SK-N-SH treated with all-trans-retinoic acid at 6 μM for 48 hours (cell line): ENCODE results near the gene BUD23.
"Not testable (repeated sequence)": the region's sequence is repeated elsewhere in the genome, so short reads cannot be mapped to it uniquely, and the experiment has no call there.

Experiments used
- ATAC-seq: fragments of 200-7000 bp; cut with Tn5 transposase; 3 replicates; pipeline ENCODE4 v1.9.1; 2020; ENCODE audit warnings: mild to moderate bottlenecking, moderate library complexity
- ARNTL ChIP-seq: fragments of 450-650 bp; formaldehyde crosslinking; IDR thresholded peaks from 2 replicates; pipeline ENCODE4 v1.5.0; 2020; ENCODE audit warnings: low read depth, mild to moderate bottlenecking, moderate library complexity, borderline replicate concordance
- CSDC2 ChIP-seq: fragments of 250-450 bp; sonication (Bioruptor Pico); IDR thresholded peaks from 2 replicates; pipeline ENCODE4 v1.5.0; 2020; ENCODE audit warnings: mild to moderate bottlenecking, moderate library complexity
- CSRNP3 ChIP-seq: fragments of 250-450 bp; sonication (Bioruptor Pico); IDR thresholded peaks from 2 replicates; pipeline ENCODE4 v1.5.1; 2021; ENCODE audit warnings: mild to moderate bottlenecking, moderate library complexity
- GLIS3 ChIP-seq: fragments of 250-450 bp; sonication (Bioruptor Pico); IDR thresholded peaks from 2 replicates; pipeline ENCODE4 v1.5.0; 2020; ENCODE audit warnings: mild to moderate bottlenecking, moderate library complexity
- ISL1 ChIP-seq: fragments of 250-450 bp; sonication (Bioruptor Pico); IDR thresholded peaks from 2 replicates; pipeline ENCODE4 v2.1.2; 2022; ENCODE audit warnings: mild to moderate bottlenecking, moderate library complexity
- OSR1 ChIP-seq: fragments of 250-450 bp; sonication (Bioruptor Pico); IDR thresholded peaks from 2 replicates; pipeline ENCODE4 v1.8.0; 2022; ENCODE audit warnings: moderate library complexity, mild to moderate bottlenecking, inconsistent platforms
- RARB ChIP-seq: fragments of 250-450 bp; sonication (Bioruptor Pico); IDR thresholded peaks from 2 replicates; pipeline ENCODE4 v1.8.0; 2021; ENCODE audit warnings: mild to moderate bottlenecking, moderate library complexity
- SNAI2 ChIP-seq: fragments of 250-450 bp; sonication (Bioruptor Pico); IDR thresholded peaks from 2 replicates; pipeline ENCODE4 v1.5.0; 2020; ENCODE audit warnings: mild to moderate bottlenecking, moderate library complexity
- TCF4 ChIP-seq: fragments of 250-450 bp; sonication (Bioruptor Pico); IDR thresholded peaks from 2 replicates; pipeline ENCODE4 v1.8.0; 2021; ENCODE audit warnings: mild to moderate bottlenecking, moderate library complexity, borderline replicate concordance
- TOX ChIP-seq: fragments of 250-450 bp; sonication (Bioruptor Pico); IDR thresholded peaks from 2 replicates; pipeline ENCODE4 v1.8.0; 2021; ENCODE audit warnings: mild to moderate bottlenecking, moderate library complexity, borderline replicate concordance
- ZC3H10 ChIP-seq: fragments of 250-450 bp; sonication (Bioruptor Pico); IDR thresholded peaks from 2 replicates; pipeline ENCODE4 v1.5.1; 2021; ENCODE audit warnings: mild to moderate bottlenecking, moderate library complexity
- ZFP3 ChIP-seq: fragments of 250-450 bp; sonication (Bioruptor Pico); IDR thresholded peaks from 2 replicates; pipeline ENCODE4 v1.5.0; 2020; ENCODE audit warnings: mild to moderate bottlenecking, moderate library complexity
- ZNF565 ChIP-seq: fragments of 450-650 bp; formaldehyde crosslinking; conservative IDR thresholded peaks from 2 replicates; pipeline ENCODE4 v1.5.0; 2020; ENCODE audit warnings: low read depth, mild to moderate bottlenecking, moderate library complexity
- ZNF70 ChIP-seq: fragments of 450-650 bp; formaldehyde crosslinking; IDR thresholded peaks from 2 replicates; pipeline ENCODE4 v1.5.0; 2020; ENCODE audit warnings: mild to moderate bottlenecking, moderate library complexity
- ZNF8 ChIP-seq: fragments of 450-650 bp; formaldehyde crosslinking; IDR thresholded peaks from 2 replicates; pipeline ENCODE4 v1.5.0; 2020; ENCODE audit warnings: mild to moderate bottlenecking, moderate library complexity
- TF ChIP-seq, protein P1 (sequence below): fragments of 250-450 bp; sonication (Bioruptor Pico); IDR thresholded peaks from 2 replicates; pipeline ENCODE4 v1.8.0; 2021; ENCODE audit warnings: low read depth, mild to moderate bottlenecking, moderate library complexity, borderline replicate concordance
- TF ChIP-seq, protein P2 (sequence below): fragments of 250-450 bp; sonication (Bioruptor Pico); IDR thresholded peaks from 2 replicates; pipeline ENCODE4 v1.5.0; 2020; ENCODE audit warnings: mild to moderate bottlenecking, moderate library complexity

BUD23 gene

DNA sequence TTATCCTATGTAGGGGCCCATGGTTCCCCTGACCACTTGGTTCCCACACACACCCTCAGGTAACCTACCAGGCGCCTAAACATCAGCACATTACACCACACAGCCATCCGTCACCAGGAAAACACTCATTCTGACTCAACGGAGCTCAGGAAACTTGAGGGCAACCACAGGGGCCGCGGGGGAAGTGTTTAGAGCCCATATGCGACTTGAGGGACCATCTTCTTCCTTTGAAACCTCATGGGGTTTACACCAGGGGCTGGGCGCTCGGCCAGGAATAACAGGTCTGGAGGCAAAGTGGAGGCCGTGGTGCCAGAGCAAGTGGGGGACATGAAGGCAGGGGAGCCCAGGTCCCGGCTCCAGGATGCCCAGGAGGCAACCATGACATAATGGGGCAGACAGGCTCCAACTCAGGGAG, 34.6 kb downstream of the BUD23 start:
- TF ChIP-seq SNAI2 (CRISPR knock-in tag) (no peak), CSDC2 (CRISPR knock-in tag) (no peak), OSR1 (no peak)
- TF ChIP-seq, protein P1, sequence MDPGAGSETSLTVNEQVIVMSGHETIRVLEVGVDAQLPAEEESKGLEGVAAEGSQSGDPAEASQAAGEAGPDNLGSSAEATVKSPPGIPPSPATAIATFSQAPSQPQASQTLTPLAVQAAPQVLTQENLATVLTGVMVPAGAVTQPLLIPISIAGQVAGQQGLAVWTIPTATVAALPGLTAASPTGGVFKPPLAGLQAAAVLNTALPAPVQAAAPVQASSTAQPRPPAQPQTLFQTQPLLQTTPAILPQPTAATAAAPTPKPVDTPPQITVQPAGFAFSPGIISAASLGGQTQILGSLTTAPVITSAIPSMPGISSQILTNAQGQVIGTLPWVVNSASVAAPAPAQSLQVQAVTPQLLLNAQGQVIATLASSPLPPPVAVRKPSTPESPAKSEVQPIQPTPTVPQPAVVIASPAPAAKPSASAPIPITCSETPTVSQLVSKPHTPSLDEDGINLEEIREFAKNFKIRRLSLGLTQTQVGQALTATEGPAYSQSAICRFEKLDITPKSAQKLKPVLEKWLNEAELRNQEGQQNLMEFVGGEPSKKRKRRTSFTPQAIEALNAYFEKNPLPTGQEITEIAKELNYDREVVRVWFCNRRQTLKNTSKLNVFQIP: no peak
- ATAC-seq: peak; percentile 51

GRCh38 chr7:73718438-73718881, 35.1 kb downstream of the BUD23 start:
- ATAC-seq: peak; percentile 3; the same call in 2 of the 3 replicates
- TF ChIP-seq ZNF70 (CRISPR knock-in tag) (peak; percentile 48; the same call in 1 of the 2 replicates), RARB (CRISPR knock-in tag) (no peak)

GRCh38 chr7:73718905-73719805, 35.8 kb downstream of the BUD23 start, which contains the start of gene STX1A:
Gene STX1A, minus strand, starts transcription at chr7:73719669. Its CDS starts 38 bp downstream, at chr7:73719631.
- TF ChIP-seq ZNF8 (CRISPR knock-in tag) (no peak), SNAI2 (CRISPR knock-in tag) (no peak), CSRNP3 (no peak), ZC3H10 (CRISPR knock-in tag) (no peak)
- ATAC-seq: peak; percentile 49

- no peak for TF ChIP-seq ZFP3
- TF ChIP-seq RARB (CRISPR knock-in tag): no peak
- no peak for TF ChIP-seq TOX (CRISPR knock-in tag)
- TF ChIP-seq, protein P1: no peak
- no peak for TF ChIP-seq CSDC2 (CRISPR knock-in tag)
- no peak for TF ChIP-seq ZC3H10 (CRISPR knock-in tag)
- TF ChIP-seq ISL1 (CRISPR knock-in tag): no peak
- TF ChIP-seq GLIS3 (CRISPR knock-in tag): no peak
- TF ChIP-seq TCF4 (CRISPR knock-in tag): no peak
- TF ChIP-seq SNAI2 (CRISPR knock-in tag): no peak
- no peak for TF ChIP-seq ZNF70 (CRISPR knock-in tag)
- no peak for TF ChIP-seq ARNTL (CRISPR knock-in tag)
- TF ChIP-seq ZNF565: no peak
- TF ChIP-seq, protein P2, sequence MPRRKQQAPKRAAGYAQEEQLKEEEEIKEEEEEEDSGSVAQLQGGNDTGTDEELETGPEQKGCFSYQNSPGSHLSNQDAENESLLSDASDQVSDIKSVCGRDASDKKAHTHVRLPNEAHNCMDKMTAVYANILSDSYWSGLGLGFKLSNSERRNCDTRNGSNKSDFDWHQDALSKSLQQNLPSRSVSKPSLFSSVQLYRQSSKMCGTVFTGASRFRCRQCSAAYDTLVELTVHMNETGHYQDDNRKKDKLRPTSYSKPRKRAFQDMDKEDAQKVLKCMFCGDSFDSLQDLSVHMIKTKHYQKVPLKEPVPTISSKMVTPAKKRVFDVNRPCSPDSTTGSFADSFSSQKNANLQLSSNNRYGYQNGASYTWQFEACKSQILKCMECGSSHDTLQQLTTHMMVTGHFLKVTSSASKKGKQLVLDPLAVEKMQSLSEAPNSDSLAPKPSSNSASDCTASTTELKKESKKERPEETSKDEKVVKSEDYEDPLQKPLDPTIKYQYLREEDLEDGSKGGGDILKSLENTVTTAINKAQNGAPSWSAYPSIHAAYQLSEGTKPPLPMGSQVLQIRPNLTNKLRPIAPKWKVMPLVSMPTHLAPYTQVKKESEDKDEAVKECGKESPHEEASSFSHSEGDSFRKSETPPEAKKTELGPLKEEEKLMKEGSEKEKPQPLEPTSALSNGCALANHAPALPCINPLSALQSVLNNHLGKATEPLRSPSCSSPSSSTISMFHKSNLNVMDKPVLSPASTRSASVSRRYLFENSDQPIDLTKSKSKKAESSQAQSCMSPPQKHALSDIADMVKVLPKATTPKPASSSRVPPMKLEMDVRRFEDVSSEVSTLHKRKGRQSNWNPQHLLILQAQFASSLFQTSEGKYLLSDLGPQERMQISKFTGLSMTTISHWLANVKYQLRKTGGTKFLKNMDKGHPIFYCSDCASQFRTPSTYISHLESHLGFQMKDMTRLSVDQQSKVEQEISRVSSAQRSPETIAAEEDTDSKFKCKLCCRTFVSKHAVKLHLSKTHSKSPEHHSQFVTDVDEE (CRISPR knock-in tag): no peak
- TF ChIP-seq, all 23 proteins: peak for 0
- ATAC-seq: no peak
Measured at GRCh38 chr7:73719806-73720169, 36.4 kb downstream of the BUD23 start.

DNA sequence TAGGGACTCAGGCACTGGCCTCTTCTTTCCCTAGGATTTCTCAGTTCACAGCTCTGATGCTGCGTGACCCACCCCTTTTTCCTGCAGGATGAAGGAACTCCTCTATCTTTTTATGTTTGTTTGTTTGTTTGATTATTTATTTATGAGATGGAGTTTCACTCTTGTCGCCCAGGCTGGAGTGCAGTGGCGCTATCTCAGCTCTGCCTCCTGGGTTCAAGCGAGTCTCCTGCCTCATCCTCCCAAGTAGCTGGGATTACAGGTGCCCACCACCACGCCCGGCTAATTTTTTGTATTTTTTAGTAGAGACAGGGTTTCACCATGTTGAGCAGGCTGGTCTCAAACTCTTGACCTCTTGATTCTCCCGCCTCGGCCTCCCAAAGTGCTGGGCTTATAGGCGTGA, 37.0 kb downstream of the BUD23 start:
- not testable (repeated sequence) for ATAC-seq
